ENCODE measurements around the gene TREML1.
A peak's percentile ranks its signal among the peaks of the same experiment; 100 is the strongest.

DNA sequence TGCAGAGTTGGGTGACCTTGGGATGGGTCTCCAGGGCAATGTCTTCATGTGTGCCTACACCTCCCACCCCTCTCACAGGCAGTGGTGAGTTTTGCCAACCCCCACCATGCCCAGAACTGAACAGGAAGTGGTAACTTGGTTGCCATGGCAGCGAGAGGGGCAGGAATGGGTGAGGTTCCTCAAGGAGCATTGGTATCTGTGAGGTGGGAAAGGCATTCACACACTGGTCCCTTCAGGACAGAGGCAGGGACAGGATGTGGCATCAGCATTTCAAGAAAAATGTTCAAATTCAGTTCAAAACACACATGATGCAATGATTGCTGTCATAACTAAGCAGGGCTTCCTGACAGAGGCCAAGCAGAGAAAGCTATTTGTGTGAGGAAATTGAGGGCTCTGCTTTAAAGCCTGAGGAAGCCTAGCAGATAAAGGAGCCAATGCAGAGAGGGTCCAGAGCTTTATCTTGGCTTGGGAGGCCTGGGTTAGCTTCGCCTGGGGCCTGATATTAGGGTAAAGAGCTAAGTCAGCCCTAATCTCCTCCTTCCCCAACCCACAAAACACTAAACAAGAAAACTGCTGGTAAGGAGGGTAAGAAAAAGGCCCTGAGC lies 46.3 kb upstream of the TREML1 start:
- no peak for TF ChIP-seq CTCF (IDR thresholded peaks at IDR 0.05)
- TF ChIP-seq EP300 (IDR thresholded peaks at IDR 0.05), result peak in 1 of 2 donors; percentile 53
